Retinal pigment epithelial cell (primary cell): ENCODE data around the gene ATP2A1.

Source experiments
- DNase-seq: peaks from one replicate; pipeline ENCODE4 v3.0.0-alpha.2; 2010; ENCODE audit warnings: low read depth
- H3K4me3 ChIP-seq: 2 replicates; pipeline ENCODE4 v1.5.1; 2011; ENCODE audit warnings: mild to moderate bottlenecking, low read length, control low read depth, moderate library complexity
- TF ChIP-seq, protein P1 (sequence below): conservative IDR thresholded peaks from 2 replicates; pipeline ENCODE4 v1.5.1; 2011; ENCODE audit warnings: low read depth, low read length, control low read depth, inconsistent platforms

ATP2A1 gene

DNA sequence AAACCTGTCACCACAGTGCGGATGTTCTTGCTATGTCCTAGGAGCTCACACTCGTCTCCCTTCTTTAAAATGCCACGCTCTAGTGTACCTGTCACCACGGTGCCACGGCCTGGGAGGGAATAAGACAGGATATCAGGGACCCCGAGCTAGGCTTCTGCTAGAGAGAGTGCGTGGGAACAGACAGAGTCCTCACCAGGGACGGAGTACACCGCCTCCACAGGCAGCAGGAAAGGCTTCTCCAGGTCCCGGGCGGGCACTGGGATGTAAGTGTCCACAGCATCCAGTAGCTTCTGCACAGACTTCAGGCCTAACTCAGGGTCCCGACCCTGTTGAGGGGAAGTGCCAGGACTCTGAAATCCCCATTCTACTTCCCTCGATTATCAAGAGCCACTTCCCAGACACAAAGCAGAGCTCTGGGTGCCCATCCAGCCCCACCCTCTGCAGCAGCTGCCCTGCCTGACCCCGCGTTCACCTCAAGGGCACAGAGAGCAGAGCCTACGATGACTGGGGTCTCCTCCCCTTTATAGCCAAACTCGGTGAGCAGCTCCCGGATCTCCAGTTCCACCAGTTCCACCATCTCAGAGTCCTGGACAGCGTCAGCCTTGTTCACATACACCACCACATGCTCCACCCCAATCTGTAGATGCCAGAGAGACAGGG lies 33.9 kb upstream of the ATP2A1 start:
- TF ChIP-seq, protein P1, sequence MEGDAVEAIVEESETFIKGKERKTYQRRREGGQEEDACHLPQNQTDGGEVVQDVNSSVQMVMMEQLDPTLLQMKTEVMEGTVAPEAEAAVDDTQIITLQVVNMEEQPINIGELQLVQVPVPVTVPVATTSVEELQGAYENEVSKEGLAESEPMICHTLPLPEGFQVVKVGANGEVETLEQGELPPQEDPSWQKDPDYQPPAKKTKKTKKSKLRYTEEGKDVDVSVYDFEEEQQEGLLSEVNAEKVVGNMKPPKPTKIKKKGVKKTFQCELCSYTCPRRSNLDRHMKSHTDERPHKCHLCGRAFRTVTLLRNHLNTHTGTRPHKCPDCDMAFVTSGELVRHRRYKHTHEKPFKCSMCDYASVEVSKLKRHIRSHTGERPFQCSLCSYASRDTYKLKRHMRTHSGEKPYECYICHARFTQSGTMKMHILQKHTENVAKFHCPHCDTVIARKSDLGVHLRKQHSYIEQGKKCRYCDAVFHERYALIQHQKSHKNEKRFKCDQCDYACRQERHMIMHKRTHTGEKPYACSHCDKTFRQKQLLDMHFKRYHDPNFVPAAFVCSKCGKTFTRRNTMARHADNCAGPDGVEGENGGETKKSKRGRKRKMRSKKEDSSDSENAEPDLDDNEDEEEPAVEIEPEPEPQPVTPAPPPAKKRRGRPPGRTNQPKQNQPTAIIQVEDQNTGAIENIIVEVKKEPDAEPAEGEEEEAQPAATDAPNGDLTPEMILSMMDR: no peak
- DNase-seq: no peak
- no peak overlapping the region for H3K4me3 ChIP-seq

DNA sequence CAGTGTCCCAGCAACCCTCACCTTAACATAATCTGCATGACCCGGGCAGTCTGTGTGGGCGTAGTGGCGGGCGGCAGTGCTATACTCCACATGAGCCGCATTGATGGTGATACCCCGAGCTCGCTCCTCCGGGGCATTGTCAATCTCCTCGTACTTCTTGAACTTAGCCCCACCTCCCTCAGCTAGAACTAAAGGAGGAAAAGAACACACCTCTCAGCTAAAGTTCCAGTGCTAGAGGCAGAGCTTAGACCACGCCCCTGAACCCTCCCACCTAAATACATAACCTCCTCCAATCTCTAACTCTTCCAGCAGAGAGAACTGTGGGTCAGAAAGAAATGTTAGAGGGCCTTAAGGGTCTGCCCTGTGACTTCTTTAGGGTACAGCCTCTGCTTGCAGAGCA lies 33.0 kb upstream of the ATP2A1 start:
- DNase-seq: no peak

DNA sequence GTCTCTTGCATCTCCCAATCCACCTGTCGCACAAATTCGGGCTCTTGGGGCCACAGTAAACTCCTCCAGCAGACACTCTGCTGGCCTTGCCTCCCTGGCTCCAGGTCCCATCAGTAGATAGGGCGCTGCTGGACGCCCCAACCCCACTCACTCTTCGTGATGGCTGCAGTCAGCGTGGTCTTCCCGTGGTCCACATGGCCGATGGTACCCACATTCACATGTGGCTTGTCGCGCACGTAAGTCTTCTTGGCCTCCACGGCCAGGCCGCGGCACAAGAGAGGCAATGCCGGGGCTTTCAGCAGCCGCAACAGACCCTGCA lies 32.6 kb upstream of the ATP2A1 start:
- H3K4me3 ChIP-seq: peak overlapping the region; percentile 97
- no peak for DNase-seq
- TF ChIP-seq, protein P1: no peak

More for the DNA sequence above, 33.0 kb upstream of the ATP2A1 start:
- TF ChIP-seq, protein P1: no peak
- H3K4me3 ChIP-seq: peak overlapping the region; percentile 97

DNA sequence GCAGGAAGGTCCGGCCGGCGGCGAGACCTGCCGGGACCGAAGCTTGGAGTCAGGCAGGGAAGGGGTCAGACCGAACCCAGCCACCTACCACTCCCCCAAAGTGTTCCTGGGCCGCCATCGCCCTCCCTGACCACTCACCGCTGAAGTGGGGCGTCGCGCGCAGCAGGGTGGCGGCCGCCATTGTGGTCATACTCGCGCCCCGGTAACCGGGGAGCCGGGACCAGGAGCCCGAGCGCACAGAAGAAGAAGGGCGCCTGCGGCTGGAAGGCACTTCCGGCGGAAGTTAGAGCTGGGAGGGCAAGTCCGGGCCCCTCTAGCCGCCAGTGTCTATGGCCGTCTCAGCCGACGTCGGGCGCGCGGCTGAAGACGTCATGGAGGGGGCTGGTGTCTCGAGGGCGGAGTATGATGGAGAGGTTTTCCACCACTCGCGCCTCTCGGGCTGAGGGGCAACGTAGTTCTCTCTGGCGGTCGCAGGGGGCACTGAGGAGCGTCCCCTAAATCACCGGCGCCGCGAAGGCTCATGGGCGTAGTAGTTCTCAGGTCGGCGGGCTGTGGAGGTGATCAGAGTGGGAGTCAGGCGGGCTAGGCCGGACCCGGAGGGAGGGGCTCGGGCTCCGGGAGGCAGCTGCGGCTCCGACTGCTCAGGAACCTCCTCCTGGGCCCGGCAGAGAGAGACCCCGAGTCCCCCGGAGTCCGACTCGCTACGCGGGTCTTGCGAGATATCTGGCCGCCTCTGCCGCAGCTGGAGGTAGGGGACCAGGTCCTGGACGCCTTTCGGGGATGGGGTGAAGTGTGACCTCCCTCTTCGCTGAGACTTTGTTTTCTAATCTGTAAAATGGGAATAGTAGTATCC lies 32.0 kb upstream of the ATP2A1 start, which contains the start of gene TUFM:
TUFM (minus strand) TSS at position 269 of the 853 bp plus-strand sequence; CDS start at position 190, 79 bp downstream.
- peak; percentile 94 for DNase-seq
- TF ChIP-seq, protein P1: peak; percentile 67
- peak within 1 kb of the TSS; percentile 97 for H3K4me3 ChIP-seq

DNA sequence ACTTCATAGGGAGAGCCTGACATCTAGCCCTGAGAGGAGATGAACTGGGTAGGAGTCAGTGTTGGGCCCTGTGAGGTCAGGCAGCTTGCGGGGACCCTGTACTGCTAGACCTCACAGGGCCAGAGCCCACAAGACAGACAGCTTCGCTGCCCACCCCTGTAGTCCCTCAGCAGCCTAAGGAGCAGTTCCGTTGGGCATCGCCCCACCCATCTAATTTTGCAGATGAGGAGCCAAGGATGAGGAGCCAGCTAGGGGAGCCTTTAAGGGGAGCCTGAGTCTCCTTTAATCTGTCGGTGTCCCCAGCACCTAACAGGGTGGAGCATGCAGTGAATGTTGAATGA lies 31.4 kb upstream of the ATP2A1 start:
- DNase-seq: no peak
- TF ChIP-seq, protein P1: no peak
- peak overlapping the region; percentile 97 for H3K4me3 ChIP-seq

DNA sequence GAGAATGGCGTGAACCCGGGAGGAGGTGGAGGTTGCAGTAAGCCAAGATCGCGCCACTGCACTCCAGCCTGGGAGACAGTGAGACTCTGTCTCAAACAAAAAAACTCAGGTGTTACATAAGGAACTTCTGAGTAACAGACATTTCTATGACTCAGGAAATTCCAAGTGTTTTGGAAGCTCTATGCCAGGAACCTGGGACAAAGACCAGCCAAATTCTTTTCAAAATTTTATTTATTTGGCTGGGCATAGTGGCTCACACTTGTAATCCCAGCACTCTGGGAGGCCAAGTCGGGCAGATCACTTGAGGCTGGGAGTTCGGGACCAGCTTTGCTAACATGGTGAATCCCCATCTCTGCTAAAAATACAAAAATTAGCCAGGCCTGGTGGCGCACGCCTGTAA lies 19.9 kb upstream of the ATP2A1 start:
- DNase-seq: no peak
- H3K4me3 ChIP-seq: no peak overlapping the region
- TF ChIP-seq, protein P1: no peak

DNA sequence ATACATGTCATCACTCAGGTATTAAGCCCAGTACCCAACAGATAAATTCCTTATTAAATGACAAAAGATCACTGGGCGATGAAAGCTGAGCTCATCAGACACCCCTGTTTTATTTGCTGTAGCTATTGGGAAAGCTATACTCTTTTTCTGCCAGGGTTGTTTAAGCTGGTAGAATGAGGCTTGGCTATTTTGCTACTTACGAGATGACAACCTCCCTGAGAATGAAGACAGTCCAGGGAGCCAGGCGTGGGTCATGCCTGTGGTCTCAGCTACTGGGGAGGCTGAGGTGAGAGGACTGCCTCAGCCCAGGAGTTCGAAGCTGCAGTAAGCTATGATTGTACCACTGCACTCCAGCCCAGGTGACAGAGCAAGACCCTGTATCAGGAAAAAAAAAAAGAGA lies 19.0 kb upstream of the ATP2A1 start:
- H3K4me3 ChIP-seq: no peak overlapping the region
- TF ChIP-seq, protein P1: no peak
- DNase-seq: no peak
